OCI-LY7 (cell line): ENCODE results near the gene MALRD1. TPM values are rescaled to one million over a fixed set of nuclear protein-coding genes. Genes with fewer than 3 reads are reported as not detected.

Experiments used
- BruUV-seq: library from RNA; stranded (reverse); fragments of 400-500 nt; replicated peaks from 2 replicates; lab custom pipeline; 2021; lab: Mats Ljungman, UMichigan
- CTCF ChIA-PET: fragments of 300-600 bp; sonication (Branson Sonifier 250); formaldehyde crosslinking; loops from one replicate; lab custom pipeline; 2022; ENCODE audit warnings: antibody characterized with exemption; ENCODE audit not compliant: unreplicated experiment; lab: Charles Lee
- POLR2A ChIA-PET: fragments of 300-600 bp; sonication (Branson Sonifier 250); formaldehyde crosslinking; loops from one replicate; lab custom pipeline; 2022; ENCODE audit warnings: antibody characterized with exemption; lab: Charles Lee
- DNase-seq: peaks from one replicate; pipeline ENCODE4 v3.0.0-alpha.2; 2015; ENCODE audit warnings: low spot score
- H2AFZ ChIP-seq: fragments of 200-600 bp; sonication (generic), shearing (Covaris generic); 2 replicates; pipeline ENCODE4 v1.6.1; 2014; ENCODE audit warnings: mild to moderate bottlenecking, antibody characterized with exemption, low read length, moderate library complexity
- H3K27ac ChIP-seq: fragments of 200-600 bp; sonication (generic); 2 replicates; pipeline ENCODE4 v1.5.1; 2014; ENCODE audit warnings: mixed run types, low read depth, mild to moderate bottlenecking, moderate library complexity, low read length, inconsistent platforms; ENCODE audit not compliant: poor library complexity, severe bottlenecking
- H3K36me3 ChIP-seq: fragments of 200-600 bp; sonication (generic); 2 replicates; pipeline ENCODE4 v1.6.1; 2014; ENCODE audit warnings: mild to moderate bottlenecking, antibody characterized with exemption, low read length, moderate library complexity, mixed read lengths; ENCODE audit not compliant: insufficient read depth
- H3K4me1 ChIP-seq: fragments of 200-600 bp; sonication (generic); 2 replicates; pipeline ENCODE4 v1.5.1; 2014; ENCODE audit warnings: mild to moderate bottlenecking, low read length; ENCODE audit not compliant: insufficient read depth, poor library complexity, severe bottlenecking
- H3K4me2 ChIP-seq: fragments of 200-600 bp; sonication (generic); 2 replicates; pipeline ENCODE4 v1.6.1; 2014; ENCODE audit warnings: mild to moderate bottlenecking, low read length
- H3K4me3 ChIP-seq: fragments of 200-600 bp; sonication (generic); 2 replicates; pipeline ENCODE4 v1.5.1; 2014; ENCODE audit warnings: mild to moderate bottlenecking, low read depth, low read length; ENCODE audit not compliant: poor library complexity, severe bottlenecking
- H3K79me2 ChIP-seq: fragments of 200-600 bp; sonication (generic); 2 replicates; pipeline ENCODE4 v1.6.1; 2016; ENCODE audit warnings: low read depth, mild to moderate bottlenecking, low read length, moderate library complexity, mixed read lengths; ENCODE audit not compliant: insufficient read depth
- H3K9me2 ChIP-seq: fragments of 200-600 bp; sonication (generic); 2 replicates; pipeline ENCODE4 v1.6.1; 2016; ENCODE audit warnings: mild to moderate bottlenecking, low read length, mixed read lengths; ENCODE audit not compliant: insufficient read depth
- H3K9me3 ChIP-seq: fragments of 200-600 bp; sonication (generic); 2 replicates; pipeline ENCODE4 v1.6.1; 2014; ENCODE audit warnings: mild to moderate bottlenecking, mixed run types, low read length, mixed read lengths
- H4K20me1 ChIP-seq: fragments of 200-600 bp; sonication (generic); 2 replicates; pipeline ENCODE4 v1.6.1; 2014; ENCODE audit warnings: mild to moderate bottlenecking, antibody characterized with exemption, low read length, moderate library complexity, mixed read lengths; ENCODE audit not compliant: insufficient read depth
- EZH2phosphoT487 ChIP-seq: fragments of 200-600 bp; sonication (generic); IDR thresholded peaks from 2 replicates; pipeline ENCODE4 v1.6.1; 2018; ENCODE audit warnings: low read depth, borderline replicate concordance, mild to moderate bottlenecking, mixed run types, antibody characterized with exemption, low read length, moderate library complexity, mixed read lengths
- intact Hi-C: fragments of 100-400 bp; cut with micrococcal nuclease; formaldehyde crosslinking; loops from one replicate; pipeline ENCODE4 v1.10.0; 2022; ENCODE audit not compliant: unreplicated experiment
- total RNA-seq, 2 experiments: library from RNA; depleted of rRNA in 1 of 2; stranded (reverse); fragments of >200 nt in 1 of 2; shearing (Covaris generic) in 1 of 2; gene quantifications; 2 replicates each; pipeline ENCODE4 v1.2.3, GENCODE V29; 2014 to 2022
- TF ChIP-seq, protein P1 (sequence below): fragments of 200-600 bp; sonication (generic); conservative IDR thresholded peaks from 2 replicates; pipeline ENCODE4 v1.5.1; 2014; ENCODE audit warnings: mild to moderate bottlenecking, antibody characterized with exemption, low read length, moderate library complexity, mixed read lengths

The MALRD1 gene
- total RNA-seq, 2 experiments from 2014 or later: not detected

DNA sequence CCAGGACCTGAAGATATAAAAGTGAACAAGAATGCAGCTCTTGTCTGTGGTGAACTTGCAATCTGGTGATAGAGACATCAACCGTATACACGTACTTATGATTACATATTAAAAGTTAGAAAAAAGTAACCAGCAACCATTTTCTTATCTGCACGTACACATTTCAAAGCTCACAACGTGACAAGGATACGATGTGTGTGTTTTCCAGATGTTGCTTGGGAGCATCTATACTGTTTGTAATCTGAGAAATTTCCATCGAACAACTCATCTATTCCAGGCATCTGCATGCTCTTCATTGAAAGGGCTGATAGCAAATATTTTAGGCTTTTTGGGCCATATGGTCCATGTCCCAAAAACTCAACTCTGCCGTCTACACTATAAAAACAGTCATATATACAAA lies 23.3 kb downstream of the MALRD1 start:
- BruUV-seq: no TSS peak
- ChIA-PET POLR2A (interaction anchor here (0.9 kb wide), 1 partner anchor 39 kb away, joined by 3 read pairs; no protein-coding TSS in a partner anchor), CTCF (no interaction called here)
- intact Hi-C loops: no loop called here
- DNase-seq: no peak
- Histone ChIP-seq H3K9me3 (no peaks in the 10 kb centered on the region), H3K4me3 (no peak overlapping the region), H3K4me1 (no peaks in the 10 kb centered on the region), H2AFZ (no peak overlapping the region), H3K36me3 (no peaks in the 10 kb centered on the region), H3K27ac (no peak overlapping the region), H3K9me2 (no peaks in the 10 kb centered on the region), H3K79me2 (no peaks in the 10 kb centered on the region), H3K4me2 (no peak overlapping the region), H4K20me1 (no peaks in the 10 kb centered on the region)
- no peak for TF ChIP-seq EZH2phosphoT487
- TF ChIP-seq, protein P1, sequence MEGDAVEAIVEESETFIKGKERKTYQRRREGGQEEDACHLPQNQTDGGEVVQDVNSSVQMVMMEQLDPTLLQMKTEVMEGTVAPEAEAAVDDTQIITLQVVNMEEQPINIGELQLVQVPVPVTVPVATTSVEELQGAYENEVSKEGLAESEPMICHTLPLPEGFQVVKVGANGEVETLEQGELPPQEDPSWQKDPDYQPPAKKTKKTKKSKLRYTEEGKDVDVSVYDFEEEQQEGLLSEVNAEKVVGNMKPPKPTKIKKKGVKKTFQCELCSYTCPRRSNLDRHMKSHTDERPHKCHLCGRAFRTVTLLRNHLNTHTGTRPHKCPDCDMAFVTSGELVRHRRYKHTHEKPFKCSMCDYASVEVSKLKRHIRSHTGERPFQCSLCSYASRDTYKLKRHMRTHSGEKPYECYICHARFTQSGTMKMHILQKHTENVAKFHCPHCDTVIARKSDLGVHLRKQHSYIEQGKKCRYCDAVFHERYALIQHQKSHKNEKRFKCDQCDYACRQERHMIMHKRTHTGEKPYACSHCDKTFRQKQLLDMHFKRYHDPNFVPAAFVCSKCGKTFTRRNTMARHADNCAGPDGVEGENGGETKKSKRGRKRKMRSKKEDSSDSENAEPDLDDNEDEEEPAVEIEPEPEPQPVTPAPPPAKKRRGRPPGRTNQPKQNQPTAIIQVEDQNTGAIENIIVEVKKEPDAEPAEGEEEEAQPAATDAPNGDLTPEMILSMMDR: no peak

DNA sequence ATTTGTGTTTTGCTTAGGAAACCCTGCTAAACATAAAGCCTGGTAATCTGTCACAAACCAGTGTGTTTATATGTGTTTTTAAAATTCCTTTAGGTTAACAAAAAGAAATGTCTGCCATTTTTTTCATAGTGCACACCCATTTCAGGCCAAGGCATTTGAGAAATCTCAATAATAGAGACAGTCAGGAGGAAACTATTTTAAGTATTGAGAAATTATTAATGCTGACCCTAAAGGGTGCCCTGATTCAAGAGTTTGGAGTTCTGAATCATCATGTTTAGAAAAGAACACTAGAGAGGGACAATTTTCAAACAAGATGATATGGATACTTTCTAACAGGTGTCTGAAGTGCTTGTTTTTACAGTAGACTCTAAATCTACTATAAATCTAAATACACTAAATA lies 28.7 kb downstream of the MALRD1 start:
- no peaks in the 10 kb centered on the region for H3K79me2 ChIP-seq
- no peak overlapping the region for H3K4me2 ChIP-seq
- H3K4me1 ChIP-seq: no peaks in the 10 kb centered on the region
- H3K4me3 ChIP-seq: no peak overlapping the region
- H3K27ac ChIP-seq: no peak overlapping the region
- CTCF ChIA-PET: no interaction called here
- POLR2A ChIA-PET: no interaction called here
- H3K36me3 ChIP-seq: no peaks in the 10 kb centered on the region
- no peaks in the 10 kb centered on the region for H4K20me1 ChIP-seq
- H3K9me3 ChIP-seq: no peaks in the 10 kb centered on the region
- BruUV-seq: no TSS peak
- TF ChIP-seq EZH2phosphoT487: no peak
- TF ChIP-seq, protein P1: no peak
- no peak for DNase-seq
- intact Hi-C loops: no loop called here
- no peaks in the 10 kb centered on the region for H3K9me2 ChIP-seq
- no peak overlapping the region for H2AFZ ChIP-seq

DNA sequence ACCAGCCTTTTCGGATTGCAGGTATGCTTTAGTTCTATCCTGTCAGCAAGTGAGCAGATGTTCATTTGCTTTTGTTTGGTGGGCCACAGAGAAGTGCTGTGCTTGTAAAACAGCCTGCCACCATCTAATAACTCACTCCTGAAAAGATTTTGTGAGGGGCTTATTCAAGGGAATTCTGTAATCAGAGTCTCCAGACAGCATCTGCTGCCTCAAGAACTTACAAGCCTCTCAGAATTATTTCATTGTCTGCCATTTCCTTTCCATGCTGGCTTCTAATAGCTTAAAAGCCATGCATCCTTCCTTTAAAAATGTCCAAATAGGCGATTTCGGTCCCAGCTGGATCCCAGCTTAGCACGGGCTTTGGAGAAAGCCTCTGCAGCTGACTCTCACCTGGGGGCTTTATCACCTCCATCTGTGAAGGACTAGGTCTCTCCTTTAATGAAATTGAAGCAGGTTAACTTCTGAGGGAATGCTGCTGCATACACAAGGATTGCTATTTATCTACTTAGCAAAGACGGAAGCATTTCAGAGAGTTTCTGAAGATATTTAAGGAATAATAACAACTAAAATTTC lies 48.0 kb downstream of the MALRD1 start:
- H2AFZ ChIP-seq: no peak overlapping the region

More for the DNA sequence above, 48.0 kb downstream of the MALRD1 start:
- BruUV-seq: no TSS peak
- H3K9me2 ChIP-seq: no peaks in the 10 kb centered on the region
- no peaks in the 10 kb centered on the region for H3K36me3 ChIP-seq
- no peak overlapping the region for H3K4me2 ChIP-seq
- no peaks in the 10 kb centered on the region for H3K9me3 ChIP-seq
- intact Hi-C loops: no loop called here
- POLR2A ChIA-PET: no interaction called here
- DNase-seq: no peak
- H4K20me1 ChIP-seq: no peaks in the 10 kb centered on the region
- CTCF ChIA-PET: no interaction called here
- no peaks in the 10 kb centered on the region for H3K79me2 ChIP-seq
- TF ChIP-seq, protein P1: no peak
- TF ChIP-seq EZH2phosphoT487: no peak
- no peak overlapping the region for H3K4me3 ChIP-seq
- no peaks in the 10 kb centered on the region for H3K4me1 ChIP-seq
- H3K27ac ChIP-seq: no peak overlapping the region
